OCI-LY1 (cell line): ENCODE data around the gene ICAM5.

Experiments used
- EZH2 ChIP-seq: fragments of 200-600 bp; sonication (generic), shearing (Covaris generic); IDR thresholded peaks from 2 replicates; pipeline ENCODE4 v1.8.0; 2017; ENCODE audit warnings: borderline replicate concordance, mixed run types, mild to moderate bottlenecking, antibody characterized with exemption, low read length, moderate library complexity, mixed read lengths
- TF ChIP-seq, protein P1 (sequence below): fragments of 200-600 bp; sonication (generic), shearing (Covaris generic); IDR thresholded peaks from 2 replicates; pipeline ENCODE4 v1.5.1; 2017; ENCODE audit warnings: mild to moderate bottlenecking, antibody characterized with exemption, low read length, moderate library complexity, mixed read lengths

DNA sequence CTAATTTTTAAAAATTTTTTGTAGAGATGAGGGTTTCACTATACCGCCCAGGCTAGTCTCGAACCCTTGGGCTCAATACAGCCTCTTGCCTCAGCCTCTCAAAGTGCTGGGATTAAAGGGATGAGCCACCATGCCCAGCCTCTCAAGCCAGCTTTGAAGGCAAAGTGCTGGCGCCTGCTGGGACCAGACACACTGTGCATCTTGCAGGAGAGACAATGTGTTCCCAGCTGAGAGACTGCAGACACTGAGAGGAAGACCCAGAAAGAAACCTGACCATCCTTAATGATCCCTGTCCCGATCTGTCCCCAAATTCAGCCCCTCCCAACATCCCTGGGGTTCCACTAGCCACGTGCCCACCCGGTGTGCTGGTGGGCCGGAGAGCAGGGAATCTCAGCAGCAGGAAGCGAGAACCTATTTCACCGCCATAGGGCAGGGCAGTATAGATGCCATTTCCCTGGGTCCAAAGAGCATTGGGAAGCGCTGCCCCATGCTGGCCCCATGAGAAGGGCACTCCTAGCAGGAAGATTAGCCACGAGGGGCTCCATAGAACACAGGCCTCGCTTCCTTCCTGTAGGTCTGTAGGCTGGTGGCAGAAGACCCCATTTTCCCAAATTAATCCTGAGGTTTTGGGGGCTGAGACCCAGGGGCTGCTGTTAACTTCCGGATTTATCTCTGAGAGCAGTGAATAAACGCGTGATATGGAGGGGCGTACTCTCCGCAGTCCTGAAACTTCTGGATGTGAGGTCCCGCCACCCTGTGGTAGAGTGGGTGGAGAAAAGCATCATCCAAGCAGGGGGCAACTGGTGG is 42.6 kb downstream of the ICAM5 start:
- TF ChIP-seq, protein P1, sequence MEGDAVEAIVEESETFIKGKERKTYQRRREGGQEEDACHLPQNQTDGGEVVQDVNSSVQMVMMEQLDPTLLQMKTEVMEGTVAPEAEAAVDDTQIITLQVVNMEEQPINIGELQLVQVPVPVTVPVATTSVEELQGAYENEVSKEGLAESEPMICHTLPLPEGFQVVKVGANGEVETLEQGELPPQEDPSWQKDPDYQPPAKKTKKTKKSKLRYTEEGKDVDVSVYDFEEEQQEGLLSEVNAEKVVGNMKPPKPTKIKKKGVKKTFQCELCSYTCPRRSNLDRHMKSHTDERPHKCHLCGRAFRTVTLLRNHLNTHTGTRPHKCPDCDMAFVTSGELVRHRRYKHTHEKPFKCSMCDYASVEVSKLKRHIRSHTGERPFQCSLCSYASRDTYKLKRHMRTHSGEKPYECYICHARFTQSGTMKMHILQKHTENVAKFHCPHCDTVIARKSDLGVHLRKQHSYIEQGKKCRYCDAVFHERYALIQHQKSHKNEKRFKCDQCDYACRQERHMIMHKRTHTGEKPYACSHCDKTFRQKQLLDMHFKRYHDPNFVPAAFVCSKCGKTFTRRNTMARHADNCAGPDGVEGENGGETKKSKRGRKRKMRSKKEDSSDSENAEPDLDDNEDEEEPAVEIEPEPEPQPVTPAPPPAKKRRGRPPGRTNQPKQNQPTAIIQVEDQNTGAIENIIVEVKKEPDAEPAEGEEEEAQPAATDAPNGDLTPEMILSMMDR, result no peak
- TF ChIP-seq EZH2, result no peak
